Measurements from ENCODE around the gene MOB1A.
A peak's percentile ranks its signal among the peaks of the same experiment; 100 is the strongest.

Gene MOB1A

GRCh38 chr2:74177696-74178095 is 983 bp downstream of the MOB1A start:
- H2AFZ ChIP-seq (ENCODE audit: low read depth, low read length): no peak overlapping the region
- H3K4me2 ChIP-seq (ENCODE audit: low read length): peak overlapping the region; percentile 83
- peak overlapping the region; percentile 99 for H3K9ac ChIP-seq (ENCODE audit: low read length)
- no peaks in the 10 kb centered on the region for H3K9me3 ChIP-seq (ENCODE audit: insufficient read depth, low read length)
- H3K4me3 ChIP-seq (ENCODE audit: low read length): peak overlapping the region; percentile 92
- H3K27ac ChIP-seq (ENCODE audit: low read length): peak overlapping the region; percentile 96
- H3K4me1 ChIP-seq (ENCODE audit: low read length): peaks cover 53% of the 10 kb centered on the region
- no peaks in the 10 kb centered on the region for H3K27me3 ChIP-seq (ENCODE audit: low read depth, low read length)
- TF ChIP-seq EZH2phosphoT487 (IDR thresholded peaks at IDR 0.05; ENCODE audit: low read depth) (no peak), CTCF (IDR thresholded peaks at IDR 0.05; ENCODE audit: low read depth, low read length) (no peak)
- H4K20me1 ChIP-seq (ENCODE audit: insufficient read depth, low read length): peaks cover 52% of the 10 kb centered on the region
- peaks cover 38% of the 10 kb centered on the region for H3K36me3 ChIP-seq (replicated peaks; ENCODE audit: low read depth, low read length)
- H3K79me2 ChIP-seq (ENCODE audit: low read length): peaks cover 70% of the 10 kb centered on the region

- Histone ChIP-seq H3K9me3 (ENCODE audit: insufficient read depth, low read length) (no peaks in the 10 kb centered on the region), H3K36me3 (replicated peaks; ENCODE audit: low read depth, low read length) (peaks cover 57% of the 10 kb centered on the region), H3K4me1 (ENCODE audit: low read length) (peaks cover 29% of the 10 kb centered on the region), H3K79me2 (ENCODE audit: low read length) (peaks cover 95% of the 10 kb centered on the region), H3K27me3 (ENCODE audit: low read depth, low read length) (no peaks in the 10 kb centered on the region), H3K4me3 (ENCODE audit: low read length) (no peak overlapping the region), H2AFZ (ENCODE audit: low read depth, low read length) (no peak overlapping the region), H3K27ac (ENCODE audit: low read length) (no peak overlapping the region), H3K4me2 (ENCODE audit: low read length) (no peak overlapping the region), H4K20me1 (ENCODE audit: insufficient read depth, low read length) (peaks cover 72% of the 10 kb centered on the region), H3K9ac (ENCODE audit: low read length) (no peak overlapping the region)
- no peak for TF ChIP-seq CTCF (IDR thresholded peaks at IDR 0.05; ENCODE audit: low read depth, low read length)
- no peak for TF ChIP-seq EZH2phosphoT487 (IDR thresholded peaks at IDR 0.05; ENCODE audit: low read depth)
Measured at GRCh38 chr2:74174909-74175308, 3.8 kb downstream of the MOB1A start.

GRCh38 chr2:74168739-74169138 is 9.9 kb downstream of the MOB1A start:
- Histone ChIP-seq H3K27me3 (ENCODE audit: low read depth, low read length) (no peaks in the 10 kb centered on the region), H3K4me2 (ENCODE audit: low read length) (no peak overlapping the region), H3K4me1 (ENCODE audit: low read length) (peaks cover 3% of the 10 kb centered on the region; the same call in 1 of the 2 replicates), H3K9me3 (ENCODE audit: insufficient read depth, low read length) (no peaks in the 10 kb centered on the region), H3K36me3 (replicated peaks; ENCODE audit: low read depth, low read length) (peaks cover 69% of the 10 kb centered on the region), H4K20me1 (ENCODE audit: insufficient read depth, low read length) (peaks cover 71% of the 10 kb centered on the region), H3K4me3 (ENCODE audit: low read length) (no peak overlapping the region), H3K27ac (ENCODE audit: low read length) (no peak overlapping the region), H3K79me2 (ENCODE audit: low read length) (peaks cover 98% of the 10 kb centered on the region), H2AFZ (ENCODE audit: low read depth, low read length) (no peak overlapping the region), H3K9ac (ENCODE audit: low read length) (no peak overlapping the region)
- TF ChIP-seq CTCF (IDR thresholded peaks at IDR 0.05; ENCODE audit: low read depth, low read length) (no peak), EZH2phosphoT487 (IDR thresholded peaks at IDR 0.05; ENCODE audit: low read depth) (no peak)

- peaks cover 97% of the 10 kb centered on the region for H3K79me2 ChIP-seq (ENCODE audit: low read length)
- H3K4me1 ChIP-seq (ENCODE audit: low read length): no peaks in the 10 kb centered on the region
- H3K4me2 ChIP-seq (ENCODE audit: low read length): no peak overlapping the region
- H4K20me1 ChIP-seq (ENCODE audit: insufficient read depth, low read length): peaks cover 67% of the 10 kb centered on the region
- no peak overlapping the region for H3K9ac ChIP-seq (ENCODE audit: low read length)
- no peak overlapping the region for H3K27ac ChIP-seq (ENCODE audit: low read length)
- H3K4me3 ChIP-seq (ENCODE audit: low read length): no peak overlapping the region
- H3K36me3 ChIP-seq (replicated peaks; ENCODE audit: low read depth, low read length): peaks cover 67% of the 10 kb centered on the region
- no peaks in the 10 kb centered on the region for H3K27me3 ChIP-seq (ENCODE audit: low read depth, low read length)
- H2AFZ ChIP-seq (ENCODE audit: low read depth, low read length): no peak overlapping the region
- no peaks in the 10 kb centered on the region for H3K9me3 ChIP-seq (ENCODE audit: insufficient read depth, low read length)
- TF ChIP-seq CTCF (IDR thresholded peaks at IDR 0.05; ENCODE audit: low read depth, low read length): no peak
- TF ChIP-seq EZH2phosphoT487 (IDR thresholded peaks at IDR 0.05; ENCODE audit: low read depth): no peak
Measured at GRCh38 chr2:74164761-74165160, 13.9 kb downstream of the MOB1A start.

Measured in OCI-LY3 (cell line).